Ovary (tissue), 3 donors: ENCODE results near the gene ANTXR1.

Experiments
- CTCF ChIP-seq, 3 donors: fragments of 450-650 bp in 2 of 3; fragments of 200-600 bp in 1 of 3; IDR thresholded peaks; one replicate each; pipeline versions ENCODE4 v1.5.1 to v1.8.0; 2016 to 2022; ENCODE audit warnings: antibody characterized with exemption in 3 of 3, mild to moderate bottlenecking in 1 of 3
- POLR2A ChIP-seq: fragments of 450-650 bp; IDR thresholded peaks from one replicate; pipeline ENCODE4 v1.6.1; 2017; ENCODE audit warnings: antibody characterized with exemption, mild to moderate bottlenecking, moderate library complexity
- donor health status: DM: no; HTN: no; CAD: no.

GRCh38 chr2:69057660-69058059, 44.7 kb downstream of the ANTXR1 start:
- TF ChIP-seq POLR2A, result no peak
- TF ChIP-seq CTCF (IDR thresholded peaks at IDR 0.05), result no peak
